HG02588 (cell line): ENCODE results near the gene FBXO17.
"Not testable (repeated sequence)": the region's sequence is repeated elsewhere in the genome, so short reads cannot be mapped to it uniquely, and the experiment has no call there.

Source experiments
- ATAC-seq: cut with Tn5 transposase; IDR thresholded peaks from one replicate; pipeline ENCODE4 v1.9.1; 2021; ENCODE audit warnings: mild to moderate bottlenecking, moderate library complexity; ENCODE audit not compliant: unreplicated experiment

The FBXO17 gene

GRCh38 chr19:38945562-38946228 lies 29.8 kb downstream of the FBXO17 start:
- no peak for ATAC-seq

GRCh38 chr19:38944981-38945506 lies 30.5 kb downstream of the FBXO17 start:
- no peak for ATAC-seq

DNA sequence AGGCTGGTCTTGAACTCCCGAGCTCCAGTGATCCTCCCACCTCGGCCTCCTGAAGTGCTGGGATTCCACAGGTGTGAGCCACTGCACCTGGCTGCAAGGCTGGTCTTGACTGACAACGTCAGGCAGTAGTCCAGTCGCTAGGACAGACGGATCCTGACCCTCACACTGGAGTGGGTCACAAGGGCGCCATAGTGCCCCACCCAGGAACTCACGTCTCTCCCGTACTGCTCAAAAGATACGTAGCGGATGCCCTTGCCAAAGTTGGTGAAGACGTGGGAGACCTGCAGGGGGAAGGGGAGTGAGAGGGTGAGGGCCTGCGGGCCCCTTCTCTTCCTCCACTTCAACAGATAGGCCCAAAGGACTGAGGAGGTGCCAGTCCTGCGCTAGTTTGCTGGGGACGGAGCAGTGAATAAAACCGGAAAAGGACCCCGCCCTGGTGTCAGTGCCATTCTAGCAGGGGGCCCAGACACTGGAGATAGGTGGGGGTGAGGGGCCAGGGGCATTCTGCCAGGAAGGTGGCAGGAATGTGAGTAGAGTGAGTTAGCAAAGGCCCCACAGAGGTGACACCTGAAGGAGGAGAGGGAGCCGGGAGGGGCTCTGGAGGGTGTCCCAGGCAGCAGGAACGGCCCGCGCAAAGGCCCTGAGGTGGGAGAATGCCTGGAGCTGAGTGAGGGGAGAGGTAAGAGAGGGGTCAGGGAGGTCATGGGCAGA lies 32.9 kb downstream of the FBXO17 start:
- no peak for ATAC-seq

DNA sequence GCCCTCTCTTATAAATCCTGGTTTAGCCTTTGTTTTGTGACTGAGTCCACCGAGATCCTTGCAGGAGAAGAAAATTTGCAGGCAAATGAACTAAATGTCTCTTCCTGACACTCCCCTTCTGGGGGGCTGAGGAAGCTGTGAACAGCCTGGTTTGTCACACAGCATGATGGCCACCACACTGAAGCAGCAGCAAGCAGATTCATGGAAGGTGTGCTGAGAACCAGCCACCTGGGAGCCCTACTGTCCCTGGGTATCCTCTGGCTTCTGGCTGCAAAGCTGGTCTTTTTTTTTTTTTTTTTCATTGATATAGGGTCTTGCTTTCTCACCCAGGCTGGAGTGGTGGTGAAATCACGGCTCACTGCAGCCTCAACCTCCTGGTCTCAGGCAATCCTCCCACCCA lies 33.6 kb downstream of the FBXO17 start:
- ATAC-seq: no peak

DNA sequence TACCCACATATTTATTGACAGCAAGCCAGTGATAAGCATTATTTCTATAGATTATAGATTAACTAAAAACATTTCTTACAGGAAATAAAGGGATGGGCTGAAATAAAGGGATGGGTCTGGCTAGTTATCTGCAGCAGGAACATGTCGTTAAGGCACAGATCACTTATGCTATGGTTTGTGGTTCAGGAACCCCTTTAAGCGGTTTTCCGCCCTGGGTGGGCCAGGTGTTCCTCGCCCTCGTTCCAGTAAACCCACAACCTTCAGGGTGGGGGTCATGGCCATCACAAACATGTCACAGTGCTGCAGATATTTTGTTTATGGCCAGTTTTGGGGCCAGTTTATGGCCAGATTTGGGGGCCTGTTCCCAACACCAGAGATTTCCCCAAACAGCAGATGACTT lies 34.1 kb downstream of the FBXO17 start:
- not testable (repeated sequence) for ATAC-seq

DNA sequence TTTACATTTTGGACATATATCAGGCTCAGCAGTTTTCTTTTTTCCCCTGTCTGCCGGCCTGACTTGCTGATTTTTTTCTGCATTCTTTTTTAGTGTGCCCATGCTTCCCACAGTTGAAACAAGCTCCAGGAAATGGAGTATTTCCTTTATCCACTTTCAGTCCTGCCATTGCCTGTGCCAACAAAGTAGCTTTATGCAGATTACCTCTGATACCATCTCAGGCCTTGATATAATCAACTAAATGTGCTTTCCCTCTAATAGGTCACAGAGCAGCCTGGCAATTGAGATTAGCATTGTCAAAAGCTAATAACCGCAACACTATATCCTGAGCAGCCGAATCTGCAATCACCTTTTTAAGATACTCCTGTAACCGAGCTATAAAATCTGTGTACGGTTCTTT lies 35.6 kb downstream of the FBXO17 start:
- no peak for ATAC-seq

DNA sequence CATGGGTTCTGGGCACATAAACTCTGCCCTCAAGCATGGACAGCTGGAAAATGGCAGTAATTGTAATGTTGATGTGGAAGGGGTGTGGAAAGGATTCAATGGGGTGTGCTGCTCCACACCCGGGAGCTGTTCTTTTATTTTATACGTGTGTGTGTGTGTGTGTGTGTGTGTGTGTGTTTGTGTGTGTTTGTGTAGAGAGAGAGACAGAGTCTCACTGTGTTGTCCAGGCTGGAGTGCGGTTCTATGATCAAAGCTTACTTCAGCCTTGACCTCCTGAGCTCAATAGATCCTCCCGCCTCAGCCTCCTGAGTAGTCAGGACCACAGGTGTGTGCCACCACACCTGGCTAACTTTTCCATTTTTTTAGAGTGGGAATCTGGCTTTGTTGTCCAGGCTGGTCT lies 42.0 kb downstream of the FBXO17 start:
- ATAC-seq: no peak

- no peak for ATAC-seq
Observed at GRCh38 chr19:38932425-38933179, 42.9 kb downstream of the FBXO17 start.

DNA sequence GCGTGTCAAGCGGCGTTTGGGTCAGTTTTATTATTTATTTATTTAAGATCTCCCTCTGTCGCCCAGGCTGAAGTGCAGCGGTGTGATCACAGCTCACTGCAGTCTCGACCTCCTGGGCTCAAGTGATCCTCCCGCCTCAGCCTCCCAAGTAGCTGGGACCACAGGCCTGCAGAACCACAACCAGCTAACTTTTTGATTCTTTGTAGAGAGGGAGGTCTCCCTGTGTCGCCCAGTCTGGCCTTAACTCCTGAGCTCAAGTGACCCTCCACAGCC lies 44.1 kb downstream of the FBXO17 start:
- no peak for ATAC-seq

GRCh38 chr19:38930776-38931520 lies 44.6 kb downstream of the FBXO17 start, which contains the start of gene MRPS12:
MRPS12 (plus strand) TSS chr19:38930944; CDS start chr19:38931295, 351 bp downstream.
- ATAC-seq: peak; percentile 88

GRCh38 chr19:38929929-38930775 lies 45.4 kb downstream of the FBXO17 start, which contains the start of gene SARS2:
SARS2 (minus strand) TSS chr19:38930763; CDS start chr19:38930736, 27 bp downstream.
- ATAC-seq: peak; percentile 65

DNA sequence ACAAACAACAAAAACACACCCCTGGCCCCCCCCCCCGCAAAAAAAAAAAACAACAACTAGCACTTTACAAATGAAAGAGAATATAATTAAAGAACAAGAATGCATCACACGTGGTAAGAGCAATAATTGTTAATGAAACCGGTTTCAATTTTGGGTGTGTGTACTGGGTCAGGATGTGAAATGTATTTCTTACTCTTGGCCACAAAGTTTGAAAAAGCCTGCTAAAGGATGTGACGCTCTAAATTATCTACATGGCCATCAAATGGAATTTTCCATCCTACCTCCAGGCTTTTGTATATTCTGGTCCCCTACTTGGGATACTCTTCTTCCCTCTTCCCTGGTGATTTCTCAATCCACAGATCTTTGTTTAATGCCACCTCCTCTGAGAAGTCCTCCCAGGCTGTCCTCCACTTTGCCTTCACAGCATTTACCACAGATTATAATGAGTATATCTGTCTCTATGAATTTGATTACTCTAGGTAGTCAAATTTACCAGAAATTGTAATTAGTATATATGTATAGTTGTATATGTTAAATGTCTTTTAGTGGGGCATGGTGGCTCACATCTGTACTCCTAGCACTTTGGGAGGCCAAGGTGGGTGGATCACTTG lies 47.0 kb downstream of the FBXO17 start:
- ATAC-seq: no peak

DNA sequence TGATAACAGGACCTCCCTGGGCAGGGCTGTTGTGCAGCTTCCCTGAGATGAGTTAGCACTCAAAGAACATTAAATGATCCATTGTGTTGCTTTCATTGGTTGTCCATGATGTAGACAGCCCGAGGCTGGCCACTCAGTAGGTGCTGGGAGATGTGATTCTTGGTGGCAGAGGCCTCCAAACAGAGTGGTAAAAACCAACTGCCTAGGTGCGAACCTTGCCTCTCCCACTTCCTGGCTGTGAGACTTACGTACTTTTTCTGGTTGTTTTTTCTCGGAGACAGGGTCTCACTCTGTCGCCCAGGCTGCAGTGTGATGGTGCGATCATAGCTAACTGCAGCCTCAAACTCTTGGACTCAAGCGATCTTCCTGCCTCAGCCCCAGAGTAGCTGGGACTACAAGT lies 51.2 kb downstream of the FBXO17 start:
- ATAC-seq: no peak

DNA sequence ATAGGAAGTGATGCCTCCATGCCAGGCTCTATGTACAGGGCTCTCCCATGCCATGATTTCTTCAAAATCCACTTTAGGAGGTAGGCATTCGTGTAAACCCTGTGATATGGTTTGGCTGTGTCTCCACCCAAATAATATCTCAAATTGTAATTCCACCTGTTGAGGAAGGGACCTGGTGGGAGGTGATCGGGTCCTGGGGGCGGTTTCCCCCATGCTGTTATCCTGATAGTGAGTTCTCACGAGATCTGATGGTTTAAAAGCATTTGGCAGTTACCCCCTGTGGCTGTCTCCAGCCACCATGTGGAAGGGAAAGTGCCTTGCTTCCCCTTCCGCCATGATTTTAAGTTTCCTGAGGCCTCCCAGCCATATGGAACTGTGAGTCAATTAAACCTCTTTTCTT lies 53.1 kb downstream of the FBXO17 start:
- no peak for ATAC-seq

DNA sequence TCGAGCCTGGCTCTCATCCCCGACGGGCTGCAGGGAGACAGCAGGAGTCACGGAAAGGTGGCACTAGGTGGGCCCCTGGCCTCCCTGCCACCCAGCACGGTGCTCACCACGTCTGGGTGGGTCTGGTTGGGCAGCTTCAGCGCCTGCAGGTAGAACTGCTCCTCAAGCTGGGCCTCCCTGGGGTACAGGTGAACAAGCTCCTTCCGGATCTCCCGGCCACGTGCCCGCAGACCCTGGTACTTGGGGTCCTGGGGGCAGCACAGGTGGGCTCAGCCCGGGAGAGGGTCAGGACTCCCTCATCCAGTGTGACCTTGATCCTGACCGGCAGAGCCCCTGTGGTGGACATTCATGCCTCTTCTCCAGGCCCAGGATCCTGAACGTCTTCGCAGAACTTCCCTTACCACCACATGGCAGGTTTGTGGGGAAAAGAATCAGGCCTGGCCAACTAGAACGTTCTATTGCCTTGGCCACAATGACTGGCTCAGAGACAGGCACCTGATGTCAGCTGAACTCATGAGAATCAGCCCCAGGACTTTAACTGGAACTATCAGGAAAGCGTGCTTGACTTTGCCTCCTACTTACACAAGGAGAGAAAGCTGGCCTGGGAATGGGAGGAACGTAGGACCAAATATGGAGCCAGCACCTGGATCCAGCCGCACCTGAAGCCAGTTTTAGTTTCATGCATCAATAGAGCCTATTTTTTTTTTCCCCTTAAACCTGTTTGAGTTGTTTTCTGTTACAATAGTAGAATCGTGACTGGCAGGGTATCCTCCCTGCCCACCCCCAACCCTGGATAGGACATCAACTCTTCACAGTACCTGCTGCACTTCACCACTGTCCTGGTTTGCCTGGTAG lies 53.9 kb downstream of the FBXO17 start:
- ATAC-seq: no peak

DNA sequence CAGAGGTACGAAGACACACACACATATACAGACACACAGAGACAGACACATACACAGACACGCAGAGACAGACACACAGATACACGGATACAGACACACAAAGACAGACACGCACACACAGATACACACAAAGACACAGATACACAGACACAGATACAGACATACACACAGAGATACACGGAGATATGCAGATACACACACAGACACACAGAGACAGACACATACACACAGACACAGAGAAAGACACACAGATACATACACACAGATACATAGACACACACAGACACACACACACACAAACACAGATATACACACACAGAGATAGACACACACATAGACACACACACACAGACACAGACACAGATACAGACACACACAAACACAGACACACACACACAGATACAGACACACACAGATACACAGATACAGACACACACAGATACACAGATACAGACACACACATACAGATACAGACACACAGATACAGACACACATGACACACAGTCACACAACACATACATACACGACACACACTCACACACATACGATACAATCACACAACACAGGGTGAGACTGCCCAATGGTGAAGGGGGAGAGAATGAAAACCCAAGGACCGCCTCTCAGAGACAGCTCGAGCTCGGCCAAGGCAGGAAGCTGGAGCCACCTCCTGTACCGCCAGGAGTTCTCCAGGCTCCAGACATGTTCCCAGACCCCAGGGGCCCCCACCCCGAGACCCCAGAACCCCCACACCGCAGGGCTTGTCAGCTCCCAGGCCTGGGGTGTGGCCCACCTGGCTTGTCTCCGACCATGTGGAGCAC lies 54.7 kb downstream of the FBXO17 start:
- ATAC-seq: no peak

DNA sequence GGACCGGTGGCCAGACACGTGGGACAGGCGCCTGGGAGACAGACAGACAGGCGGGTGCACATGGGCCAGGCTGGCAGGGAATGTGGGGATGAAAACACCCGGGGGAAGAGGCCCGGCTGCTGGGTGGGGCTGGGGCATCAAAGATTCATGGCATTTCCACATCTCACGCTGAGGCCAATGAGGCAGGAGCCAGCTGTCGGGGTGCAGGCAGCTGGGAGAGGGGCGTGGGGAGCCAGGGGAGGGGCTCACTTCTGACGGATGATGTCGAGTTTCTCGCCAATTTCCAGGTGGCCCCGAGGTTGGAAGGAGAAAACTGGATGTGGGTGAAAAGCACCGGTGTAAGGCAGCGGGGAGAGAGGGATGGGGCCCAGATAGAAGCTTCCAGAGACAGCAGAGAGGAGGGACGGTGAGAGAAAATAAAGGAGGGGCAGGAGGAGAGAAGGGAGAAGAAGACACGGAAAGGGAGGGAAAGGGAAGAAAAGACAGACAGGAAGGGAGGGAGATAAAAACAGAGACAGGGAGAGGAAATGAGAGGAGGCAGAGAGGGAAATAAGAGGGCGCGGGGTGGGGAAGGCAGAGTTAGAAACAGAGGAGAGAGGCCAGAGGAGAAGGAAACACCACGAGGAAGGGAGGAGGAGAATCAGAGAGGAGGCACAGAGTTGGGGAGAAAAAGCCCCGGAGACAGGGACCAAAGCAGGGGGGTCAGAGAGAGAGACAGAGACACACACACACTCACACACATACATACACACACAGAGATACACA lies 55.5 kb downstream of the FBXO17 start:
- no peak for ATAC-seq
